Measurements from ENCODE around the gene ZMAT5.

- TF ChIP-seq CTCF (IDR thresholded peaks at IDR 0.05; ENCODE audit: borderline replicate concordance, extremely low read depth, low read length, poor library complexity, severe bottlenecking) (no peak), EZH2 (IDR thresholded peaks at IDR 0.05; ENCODE audit: borderline replicate concordance, low read depth, low read length, severe bottlenecking) (no peak)
Observed at GRCh38 chr22:29684244-29684643, 82.6 kb downstream of the ZMAT5 start.

Measured in DND-41 (cell line).